ENCODE measurements around the gene PARN.
"Not testable (repeated sequence)": the region's sequence is repeated elsewhere in the genome, so short reads cannot be mapped to it uniquely, and the experiment has no call there.

The PARN gene

DNA sequence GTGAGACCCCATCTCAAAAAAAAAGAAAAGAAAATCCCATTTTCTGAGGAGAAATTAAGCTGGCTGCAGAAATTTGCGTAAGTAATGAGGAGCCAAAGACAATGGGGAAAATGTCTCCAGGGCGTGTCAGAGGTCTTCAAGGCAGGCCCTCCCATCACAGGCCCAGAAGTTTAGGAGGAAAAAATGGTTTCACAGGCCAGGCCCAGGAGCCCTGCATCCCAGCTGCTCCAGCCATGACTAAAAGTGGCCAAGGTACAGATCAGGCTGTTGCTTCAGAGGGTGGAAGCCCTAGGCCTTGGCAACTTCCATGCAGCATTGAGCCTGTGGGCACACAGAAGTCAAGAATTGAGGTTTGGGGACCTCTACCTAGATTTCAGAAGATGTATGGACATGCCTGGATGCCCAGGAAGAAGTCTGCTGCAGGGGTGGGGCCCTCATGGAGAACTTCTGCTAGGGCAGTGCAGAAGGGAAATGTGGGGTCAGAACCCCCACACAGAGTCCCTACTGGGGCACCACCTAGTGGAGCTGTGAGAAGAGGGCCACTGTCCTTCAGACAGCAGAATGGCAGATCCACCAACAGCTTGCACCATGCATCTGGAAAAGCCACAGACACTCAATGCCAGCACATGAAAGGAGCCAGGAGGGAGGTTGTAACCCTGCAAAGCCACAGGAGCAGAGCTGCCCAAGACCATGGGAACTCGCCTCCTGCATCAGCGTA lies 55.2 kb downstream of the PARN start:
- not testable (repeated sequence) for DNase-seq (ENCODE audit: low spot score)

DNA sequence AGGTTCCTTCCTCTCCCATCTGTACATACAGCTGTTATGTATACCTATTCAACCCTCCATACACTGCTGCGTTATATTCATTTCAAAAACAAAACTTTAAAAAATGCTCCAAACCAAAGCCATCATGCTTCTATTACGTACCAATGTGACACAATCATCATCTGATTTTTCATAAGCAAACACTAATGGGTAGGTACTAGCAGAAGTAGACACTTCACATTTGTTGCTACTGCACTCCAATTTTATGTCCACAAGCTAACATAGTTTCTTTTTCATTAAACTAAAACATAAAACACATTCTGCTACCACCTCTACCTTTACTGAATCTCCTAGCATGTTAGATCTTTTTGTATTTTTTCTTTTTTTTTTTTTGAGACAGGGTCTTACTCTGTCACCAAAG lies 57.5 kb downstream of the PARN start:
- DNase-seq (ENCODE audit: low spot score) = no peak

DNA sequence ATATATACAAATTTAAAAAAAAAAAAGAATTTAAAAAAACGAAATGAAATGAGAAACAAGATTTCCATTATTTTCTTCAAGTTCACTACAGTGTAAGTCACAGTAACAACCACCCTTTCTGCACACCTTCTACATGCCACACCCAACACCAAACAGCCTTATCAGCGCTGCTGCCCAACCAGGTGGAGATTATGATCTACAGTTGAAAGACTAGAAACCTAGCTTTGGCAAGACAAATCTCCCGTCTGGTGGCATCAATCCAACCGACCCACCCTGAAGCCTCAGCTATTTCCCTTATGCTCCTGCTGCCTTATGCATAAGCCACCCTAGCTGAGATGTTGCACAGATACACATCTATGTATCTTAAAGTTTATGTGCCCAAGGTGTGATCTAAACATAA lies 60.8 kb downstream of the PARN start:
- DNase-seq (ENCODE audit: low spot score) = no peak

DNA sequence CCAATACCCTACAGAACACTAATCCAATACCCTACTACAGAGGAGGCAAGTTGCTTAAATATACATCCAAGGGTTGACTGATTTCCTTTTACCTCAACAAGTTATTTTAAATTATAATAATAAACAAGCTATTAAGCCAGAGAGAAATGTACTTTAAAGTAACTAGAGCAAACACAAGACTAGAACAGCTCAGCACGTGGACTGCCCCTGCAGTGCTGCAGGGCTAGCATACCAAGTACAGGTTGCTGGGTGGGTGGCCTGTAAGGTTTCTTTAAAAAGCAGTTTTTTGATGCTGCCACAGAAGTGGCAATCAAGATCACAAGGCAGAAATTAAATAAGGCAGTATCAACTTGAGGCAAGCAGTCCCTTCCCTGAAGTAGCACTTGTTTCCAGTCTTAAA lies 63.5 kb downstream of the PARN start:
- DNase-seq (ENCODE audit: low spot score) = no peak

DNA sequence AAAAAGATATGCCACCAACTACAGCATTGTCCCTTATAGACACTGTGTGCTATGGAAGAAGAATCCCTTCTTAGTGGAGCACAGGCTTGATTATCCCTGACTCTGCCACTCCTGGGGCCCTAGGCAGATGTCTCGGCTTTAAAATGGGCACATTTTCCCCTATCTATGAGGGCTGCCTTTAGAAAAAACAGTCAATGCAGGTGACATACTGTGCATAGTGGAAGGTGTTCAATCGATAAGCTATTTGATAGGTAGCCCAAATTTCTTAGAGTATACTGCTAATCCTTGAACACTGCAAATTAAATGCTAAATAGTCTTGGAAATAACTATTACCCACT lies 64.4 kb downstream of the PARN start:
- no peak for DNase-seq (ENCODE audit: low spot score)

DNA sequence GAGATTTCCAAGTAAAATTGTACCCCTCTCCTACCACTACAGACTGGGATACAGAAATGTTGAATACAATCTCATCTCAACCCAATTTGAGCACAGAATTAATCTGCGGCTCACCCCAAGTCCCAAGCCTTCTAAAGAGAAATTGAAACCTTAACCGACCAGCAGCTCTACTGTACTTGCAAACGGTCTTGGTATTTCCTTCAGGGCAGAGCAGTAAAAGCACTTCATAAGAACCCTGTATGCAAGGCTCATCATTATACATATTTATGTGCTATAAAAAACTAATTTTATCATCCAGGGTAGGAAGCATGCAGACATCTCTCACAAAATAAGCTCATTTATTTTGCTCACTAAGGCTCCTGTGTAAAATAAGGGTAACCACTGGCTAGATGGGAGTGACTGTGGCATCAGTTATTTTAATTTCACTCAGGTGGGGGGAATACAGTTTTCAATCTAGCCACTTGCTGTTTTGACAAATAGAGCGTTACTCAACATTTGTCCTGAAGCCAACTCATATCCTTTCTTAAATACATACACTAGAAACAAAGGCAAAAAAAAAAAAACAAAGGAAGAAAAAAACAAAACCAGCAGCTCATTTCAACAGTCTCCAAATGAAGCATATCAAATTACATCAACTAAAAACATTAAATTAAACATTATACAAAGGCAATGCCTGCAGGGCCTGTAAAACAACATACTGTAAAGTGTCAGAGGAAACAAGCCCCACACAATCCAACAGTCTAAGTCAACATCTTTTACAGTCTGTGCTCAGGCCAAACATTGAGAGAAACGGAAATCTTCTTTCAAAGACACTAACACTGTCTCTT lies 65.0 kb downstream of the PARN start:
- no peak for DNase-seq (ENCODE audit: low spot score)

DNA sequence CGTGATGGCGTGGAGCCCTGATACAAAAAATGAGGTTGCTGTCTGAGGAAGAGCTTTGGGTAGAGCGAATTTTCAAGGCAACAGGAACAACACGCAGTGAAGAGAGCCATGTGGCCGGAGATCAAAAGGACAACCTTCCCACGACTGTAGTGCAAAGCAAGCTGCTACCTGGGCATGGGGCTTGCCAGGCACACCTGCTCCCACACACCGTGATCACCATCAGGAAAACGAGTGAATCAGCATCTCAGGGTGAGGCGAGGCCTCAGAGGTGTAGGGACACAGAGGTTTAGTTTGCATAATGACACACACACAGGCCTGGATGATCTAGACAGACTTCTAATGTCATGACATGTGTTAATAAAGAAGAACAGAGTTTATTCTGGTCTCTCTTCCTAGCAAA lies 65.7 kb downstream of the PARN start:
- DNase-seq (ENCODE audit: low spot score) = peak; percentile 81

DNA sequence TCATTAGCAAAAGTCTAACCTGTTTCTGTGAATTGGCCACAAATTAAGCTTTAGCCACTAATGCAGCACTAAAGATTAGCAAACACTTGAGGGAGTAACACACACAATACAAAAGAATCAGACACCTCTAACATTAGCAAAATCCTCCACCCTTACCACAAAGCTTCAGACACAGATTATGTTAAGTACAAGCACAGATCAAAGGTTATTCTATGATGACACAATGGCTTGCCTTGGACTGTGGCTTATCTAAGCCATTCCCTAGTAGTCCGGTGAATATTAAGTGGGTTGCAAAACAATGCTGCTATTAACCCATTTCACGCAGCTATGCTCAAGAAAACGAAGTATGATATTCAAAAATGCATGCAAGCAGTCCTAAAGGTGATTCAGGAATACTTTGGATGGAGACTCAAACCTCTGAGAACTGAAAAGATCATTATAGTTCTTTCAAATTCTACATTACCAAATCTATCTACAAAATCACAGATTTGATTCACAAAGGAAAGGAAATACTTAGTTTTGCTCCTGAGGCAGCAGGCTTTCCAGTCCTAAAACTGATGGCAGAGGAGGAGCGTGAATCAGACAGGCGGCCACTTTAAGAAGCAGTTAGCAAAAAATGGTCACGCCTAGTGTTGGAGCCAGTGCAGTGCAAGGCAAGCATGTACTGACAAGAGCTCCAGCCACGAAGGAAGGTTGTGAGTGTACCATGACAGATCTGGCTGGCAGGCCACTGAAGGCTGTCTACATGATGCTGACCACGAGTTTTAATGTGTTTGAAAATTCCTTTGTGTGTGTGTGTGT lies 67.2 kb downstream of the PARN start:
- peak; percentile 79 for DNase-seq (ENCODE audit: low spot score)

DNA sequence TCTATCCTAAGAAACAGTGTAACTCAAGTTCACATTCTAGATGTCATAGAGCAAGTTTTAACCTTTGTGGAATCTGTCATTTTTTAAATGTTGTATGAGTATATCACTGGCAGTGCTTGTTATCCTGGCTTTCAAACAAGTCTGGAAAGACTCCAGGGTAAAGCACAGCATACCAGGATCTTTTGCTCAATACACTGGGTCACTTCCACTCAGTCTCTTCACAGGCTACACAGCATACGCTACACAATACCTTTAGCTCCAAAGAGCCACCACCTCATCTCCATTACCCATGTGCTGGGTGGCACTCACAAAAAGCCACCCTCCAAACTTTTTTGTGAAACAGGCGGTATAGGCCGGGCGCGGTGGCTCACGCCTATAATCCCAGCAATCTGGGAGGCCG lies 69.5 kb downstream of the PARN start:
- no peak for DNase-seq (ENCODE audit: low spot score)

DNA sequence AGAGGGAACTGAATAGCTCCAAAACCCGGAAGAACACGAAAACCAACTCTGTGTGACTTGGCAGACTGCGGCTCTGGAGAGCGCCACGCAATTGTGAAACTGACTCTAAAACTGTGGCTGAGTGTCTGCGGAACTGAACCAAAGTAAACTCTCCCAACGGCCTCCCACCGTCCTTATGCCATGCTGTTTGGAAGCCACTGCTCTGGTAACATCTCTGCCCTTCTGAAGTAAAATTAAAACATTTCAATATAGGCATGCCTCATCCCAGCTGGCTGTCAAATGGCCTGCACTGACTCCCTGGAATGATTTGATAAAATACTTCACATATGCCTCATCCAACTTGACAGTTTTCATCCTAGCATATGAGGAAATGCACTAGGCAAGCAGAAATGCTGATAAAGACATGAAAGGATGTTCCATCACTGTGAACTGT lies 70.2 kb downstream of the PARN start:
- no peak for DNase-seq (ENCODE audit: low spot score)

DNA sequence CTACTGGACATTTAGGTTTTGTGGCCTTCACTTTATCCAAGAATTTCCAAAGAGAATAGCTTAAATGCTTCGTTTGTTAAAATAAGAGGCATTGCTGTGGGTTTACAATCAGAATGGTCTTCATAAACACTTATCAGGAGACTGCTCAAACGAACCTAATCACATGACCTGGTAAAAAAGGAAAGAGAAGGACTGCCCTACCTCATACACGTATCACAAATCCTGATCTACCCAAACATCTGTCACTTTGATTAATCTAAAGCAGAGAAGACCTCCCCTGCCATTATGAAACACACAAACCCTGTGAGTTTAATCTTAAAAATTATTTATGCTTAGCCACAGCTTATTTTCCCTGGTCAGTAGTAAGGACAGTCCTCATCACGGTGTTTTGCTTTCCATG lies 76.6 kb downstream of the PARN start:
- DNase-seq (ENCODE audit: low spot score) = no peak

DNA sequence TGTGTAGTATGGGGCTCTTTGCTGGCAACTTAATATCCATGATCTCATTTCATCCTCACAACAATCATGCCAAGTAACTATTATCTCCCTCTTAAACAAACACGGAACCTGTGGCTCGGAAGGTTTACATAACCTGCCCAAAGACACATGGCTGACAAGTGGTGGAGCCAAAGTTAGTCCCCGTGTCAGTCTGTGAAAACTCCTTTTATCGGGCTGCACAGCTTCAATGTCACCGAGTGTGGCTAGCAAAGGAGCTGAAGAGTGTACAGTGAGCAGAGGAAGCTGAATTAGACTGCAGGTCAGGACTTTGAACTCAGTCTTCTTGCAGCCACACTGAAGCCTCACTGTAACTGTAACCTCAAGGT lies 80.3 kb downstream of the PARN start:
- no peak for DNase-seq (ENCODE audit: low spot score)

DNA sequence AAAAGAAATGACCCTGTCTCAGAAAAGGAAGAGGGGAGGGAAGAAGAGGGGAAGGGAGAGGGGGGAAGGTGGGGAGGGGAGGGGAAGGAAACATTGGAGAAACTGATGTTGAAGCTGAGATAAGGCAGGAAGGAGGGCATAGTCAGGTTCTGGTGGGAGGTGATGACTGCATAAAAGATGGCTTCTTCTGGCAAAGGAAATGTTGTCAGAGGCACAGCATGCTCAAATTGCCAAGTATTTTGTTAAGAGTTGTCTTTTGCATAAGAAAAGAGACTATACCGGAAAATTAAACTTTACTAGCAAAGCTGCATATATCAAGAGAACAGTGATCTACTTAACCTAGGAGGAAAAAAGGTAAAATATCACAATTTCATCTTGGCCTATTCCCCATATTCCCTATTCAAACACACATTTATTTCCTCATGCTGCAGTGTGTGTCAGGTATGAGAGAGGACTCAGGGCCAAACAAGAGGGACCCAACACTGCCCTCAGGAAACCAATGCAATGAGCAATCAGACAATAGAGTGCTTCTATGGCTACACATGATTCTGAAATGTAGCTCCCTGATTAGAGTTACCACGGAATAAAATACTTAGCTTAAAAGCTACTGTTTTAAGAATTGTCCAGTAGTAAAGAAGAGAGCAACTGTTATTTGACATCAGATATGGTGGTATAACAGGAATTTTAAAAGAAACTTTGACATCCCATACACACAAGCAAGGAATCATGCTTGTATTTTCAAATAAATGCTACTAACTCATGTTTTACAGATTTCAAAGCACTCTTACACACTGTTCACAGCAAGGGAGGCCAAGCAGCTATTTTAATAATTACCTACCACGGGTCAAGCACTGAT lies 80.9 kb downstream of the PARN start:
- no peak for DNase-seq (ENCODE audit: low spot score)

DNA sequence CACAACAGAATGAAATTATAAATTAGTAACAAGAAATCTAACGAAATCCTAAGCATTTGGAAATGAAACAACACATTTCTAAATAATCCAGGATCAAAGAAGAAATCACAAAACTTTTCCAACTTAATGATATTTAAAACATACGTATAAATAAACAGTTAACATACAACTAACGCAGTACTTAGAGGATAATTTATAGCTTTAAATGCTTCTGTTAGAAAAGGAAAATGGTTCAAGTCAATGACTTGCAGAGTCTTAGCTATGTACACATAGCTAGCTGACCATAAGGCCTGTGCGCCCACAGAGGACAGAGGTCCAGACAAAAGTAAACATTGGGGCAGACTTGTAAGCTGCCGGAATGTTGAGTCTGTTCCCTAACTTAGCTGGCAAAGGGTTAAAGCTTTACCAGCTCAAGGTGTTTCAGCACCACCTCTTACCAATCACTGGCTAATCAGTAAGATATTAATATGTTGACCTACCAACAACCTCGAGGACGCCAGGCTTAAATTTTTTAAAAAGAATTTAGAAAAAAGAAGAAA lies 84.6 kb downstream of the PARN start:
- DNase-seq (ENCODE audit: low spot score) = no peak

DNA sequence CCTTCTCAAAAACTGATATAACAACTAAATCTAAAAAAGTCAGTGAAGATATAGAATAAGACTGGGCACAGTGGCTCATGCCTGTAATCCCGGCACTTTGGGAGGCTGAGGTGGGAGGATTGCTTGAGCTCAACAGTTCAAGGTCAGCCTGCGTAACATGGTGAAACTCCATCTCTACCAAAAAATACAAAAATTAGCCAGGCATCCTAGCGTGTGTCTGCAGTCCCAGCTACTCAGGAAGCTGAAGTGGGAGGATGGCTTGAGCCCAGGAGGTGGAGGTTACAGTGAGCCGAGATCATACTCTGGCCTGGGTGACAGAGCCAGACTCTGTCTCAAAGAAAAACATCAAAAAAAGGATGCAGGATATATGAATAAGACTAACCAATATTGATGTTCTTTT lies 85.2 kb downstream of the PARN start:
- not testable (repeated sequence) for DNase-seq (ENCODE audit: low spot score)

DNA sequence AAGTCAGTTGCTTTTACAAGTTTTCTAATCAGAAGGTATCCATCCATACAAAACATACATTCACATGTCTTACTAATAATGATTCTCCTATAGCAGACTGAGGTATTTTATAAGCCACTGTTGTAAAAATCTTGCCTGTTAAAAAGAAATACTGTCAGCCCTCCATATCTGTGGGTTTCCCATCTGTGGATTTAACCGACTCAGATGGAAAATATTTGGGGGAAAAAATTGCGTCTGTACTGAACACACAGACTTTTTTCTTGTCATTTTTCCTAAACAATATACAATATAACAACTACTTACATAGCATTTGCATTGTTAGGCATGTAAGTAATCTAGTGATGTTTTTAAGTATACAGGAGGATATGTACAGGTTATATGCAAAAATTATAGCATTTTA lies 90.4 kb downstream of the PARN start:
- no peak for DNase-seq (ENCODE audit: low spot score)

DNA sequence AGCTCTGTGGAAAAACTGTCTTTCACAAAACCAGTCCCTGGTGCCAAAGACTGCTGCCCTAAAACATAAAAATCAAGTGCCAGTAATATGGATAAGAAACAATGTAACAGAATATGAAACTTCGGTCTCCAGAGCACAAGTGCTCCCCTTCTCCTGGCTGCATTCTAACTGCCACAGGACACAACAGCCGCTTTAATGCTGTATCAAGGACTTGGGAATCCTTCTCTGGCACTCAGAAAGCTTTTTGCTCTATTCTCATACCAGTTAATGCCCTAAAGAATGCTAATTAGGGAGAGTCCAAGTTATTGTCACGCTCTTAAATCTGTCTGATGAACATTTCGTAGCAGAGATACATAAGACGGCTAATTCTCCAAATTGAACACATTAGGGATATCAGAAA lies 90.9 kb downstream of the PARN start:
- DNase-seq (ENCODE audit: low spot score) = no peak

DNA sequence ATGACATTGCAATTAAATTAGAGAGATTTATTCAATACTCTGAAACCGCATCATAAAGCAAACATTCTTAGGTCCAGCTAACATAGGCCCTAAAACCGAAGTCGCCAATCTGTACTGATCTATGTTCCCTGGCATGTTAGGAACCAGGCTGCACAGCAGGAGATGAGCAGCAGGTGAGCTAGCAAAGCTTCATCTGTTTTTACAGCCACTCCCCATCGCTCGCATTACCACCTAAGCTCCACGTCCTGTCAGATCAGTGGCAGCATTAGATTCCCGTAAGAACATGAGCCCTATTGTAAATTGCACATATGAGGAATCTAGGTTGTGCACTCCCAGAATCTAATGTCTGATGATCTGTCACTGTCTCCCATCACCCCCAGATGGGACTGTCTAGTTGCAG lies 91.5 kb downstream of the PARN start:
- no peak for DNase-seq (ENCODE audit: low spot score)

DNA sequence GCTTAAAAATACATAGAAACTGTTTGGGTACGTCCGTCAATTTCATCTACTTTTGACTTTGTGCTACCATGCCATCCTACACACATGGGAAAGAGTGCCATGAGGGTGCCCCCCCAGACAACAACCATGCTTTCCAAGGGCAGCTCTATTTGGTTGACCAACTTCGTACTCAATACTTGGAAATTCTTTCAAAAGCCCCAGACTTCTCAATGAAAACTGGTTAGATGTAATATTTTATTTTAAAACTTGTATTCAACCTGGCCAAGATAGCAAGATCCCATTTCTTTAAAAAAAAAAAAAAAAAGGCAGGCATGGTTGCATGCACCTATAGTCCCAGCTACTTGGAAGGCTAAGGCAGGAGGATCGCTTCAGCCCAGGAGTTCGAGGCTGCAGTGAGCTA lies 98.4 kb downstream of the PARN start:
- no peak for DNase-seq (ENCODE audit: low spot score)

DNA sequence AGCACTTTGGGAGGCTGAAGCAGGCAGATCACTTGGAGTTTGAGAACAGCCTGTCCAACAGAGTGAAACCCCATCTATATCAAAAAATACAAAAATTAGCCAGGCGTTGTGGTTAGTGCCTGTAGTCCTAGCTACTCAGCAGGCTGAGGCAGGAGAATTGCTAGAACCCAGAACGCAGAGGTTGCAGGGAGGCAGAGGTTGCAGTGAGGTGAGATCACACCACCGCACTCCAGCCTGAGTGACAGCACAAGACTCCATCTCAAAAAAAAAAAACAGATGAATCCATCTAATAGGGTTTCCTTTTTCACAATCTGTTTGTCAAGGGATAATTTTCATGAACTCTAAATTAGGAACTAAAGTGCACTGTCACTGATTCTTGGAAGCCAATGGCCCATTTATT lies 99.0 kb downstream of the PARN start:
- DNase-seq (ENCODE audit: low spot score) = no peak

DNA sequence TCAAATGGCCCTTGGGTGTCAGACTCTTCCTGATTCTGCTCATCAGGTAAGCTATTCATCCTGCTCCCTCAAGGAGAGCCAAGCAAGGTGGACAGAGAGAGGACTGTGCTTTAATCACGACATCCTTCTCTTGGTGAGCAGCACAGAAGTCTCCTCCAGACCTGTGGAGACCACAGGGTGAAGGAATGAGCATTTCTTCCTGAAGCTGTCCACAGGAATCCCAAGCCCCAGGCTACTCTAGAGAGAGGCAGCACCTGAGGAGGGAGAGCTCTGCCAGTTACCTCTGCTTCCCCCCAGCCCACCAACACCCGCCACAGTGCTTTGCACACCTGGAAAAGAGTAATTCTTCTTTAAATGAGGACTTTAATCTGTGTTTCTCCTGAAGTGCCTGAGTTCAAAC lies 100.0 kb downstream of the PARN start:
- DNase-seq (ENCODE audit: low spot score) = no peak
